ENCODE results near the gene MIF4GD. TPM values are rescaled to one million over a fixed set of nuclear protein-coding genes. Genes with fewer than 3 reads are reported as not detected.

MIF4GD gene
- total and polyA plus RNA-seq, 9 of the 15 experiments (the other 6 are each of a cell fraction or from before 2014, with no cell fraction given) = 11.8 to 63.8 (median 28.1) TPM

DNA sequence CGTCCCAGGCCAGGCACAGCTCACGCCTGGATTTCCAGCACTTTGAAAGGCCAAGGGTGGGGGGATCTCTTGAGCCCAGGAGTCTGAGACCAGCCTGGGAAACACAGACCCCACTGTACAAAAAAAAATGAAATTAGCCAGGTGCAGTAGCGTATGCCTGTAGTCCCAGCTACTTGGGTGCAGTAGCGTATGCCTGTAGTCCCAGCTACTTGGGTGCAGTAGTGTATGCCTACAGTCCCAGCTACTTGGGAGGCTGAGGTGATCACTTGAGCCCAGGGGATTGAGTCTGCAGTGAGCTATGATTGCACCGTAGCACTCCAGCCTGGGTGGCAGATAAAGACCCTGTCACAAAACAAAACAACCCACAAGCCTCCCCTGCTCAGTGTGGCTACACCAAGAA lies 45.2 kb upstream of the MIF4GD start:
- BruUV-seq (replicated peaks) = no TSS peak
- H3K9me1 ChIP-seq (ENCODE audit: control insufficient read depth, insufficient read depth, low read length) = no peaks in the 10 kb centered on the region
- ChIA-PET CTCF (ENCODE audit: low intra/inter-chr PET ratio) (no interaction called here), POLR2A (interaction anchor here (0.5 to 3.6 kb wide), 10 partner anchors 10 to 1021 kb away, joined by 3 to 19 read pairs (median 3); partner anchors contain the start of genes GRB2 and MIF4GD)
- in situ Hi-C loops (cut with MboI) (no loop called here), intact Hi-C loops (cut with micrococcal nuclease) (no loop called here)
- no peak for TF ChIP-seq ZNF57 (CRISPR knock-in tag; IDR thresholded peaks at IDR 0.05)
- TF ChIP-seq, protein P1, sequence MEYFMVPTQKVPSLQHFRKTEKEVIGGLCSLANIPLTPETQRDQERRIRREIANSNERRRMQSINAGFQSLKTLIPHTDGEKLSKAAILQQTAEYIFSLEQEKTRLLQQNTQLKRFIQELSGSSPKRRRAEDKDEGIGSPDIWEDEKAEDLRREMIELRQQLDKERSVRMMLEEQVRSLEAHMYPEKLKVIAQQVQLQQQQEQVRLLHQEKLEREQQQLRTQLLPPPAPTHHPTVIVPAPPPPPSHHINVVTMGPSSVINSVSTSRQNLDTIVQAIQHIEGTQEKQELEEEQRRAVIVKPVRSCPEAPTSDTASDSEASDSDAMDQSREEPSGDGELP (CRISPR knock-in tag; IDR thresholded peaks at IDR 0.05; ENCODE audit: borderline replicate concordance) = peak; percentile 1; the same call in 1 of the 2 replicates
- no peak for DNase-seq (ENCODE audit: extremely low read depth in 1 of 4, low spot score in 3 of 4)
- H3K27me3 ChIP-seq (ENCODE audit: control insufficient read depth in 2 of 2, insufficient read depth in 2 of 2, low read length in 2 of 2) = no peaks in the 10 kb centered on the region
- no peaks in the 10 kb centered on the region for H3K9me3 ChIP-seq (replicated peaks; ENCODE audit: control insufficient read depth, insufficient read depth, low read depth, low read length)
- WGBS (ENCODE audit: insufficient coverage, low coverage, missing lambda C conversion rate) = 58% methylated on average over 5 of the region's 5 CpGs
- no peak overlapping the region for H3K4me3 ChIP-seq
- no peak overlapping the region for H2AFZ ChIP-seq (ENCODE audit: low read depth, low read length)
- peak; percentile 49 for ATAC-seq
- H3K9ac ChIP-seq (ENCODE audit: insufficient read depth in 1 of 2, low read depth in 2 of 2, low read length in 2 of 2) = no peak overlapping the region
- no peaks in the 10 kb centered on the region for H3K79me2 ChIP-seq (ENCODE audit: control insufficient read depth, insufficient read depth, low read length)
- H3K27ac ChIP-seq (ENCODE audit: extremely low read depth, low read depth, low read length) = no peak overlapping the region
- H3K4me1 ChIP-seq (replicated peaks in 1 of 2; ENCODE audit: control insufficient read depth in 2 of 2, insufficient read depth in 2 of 2, low read length in 2 of 2) = peaks cover 0 to 13% of the 10 kb centered on the region in 2 experiments; a peak in 4 of 5 replicates
- no peak for FAIRE-seq
- H4K20me1 ChIP-seq (replicated peaks; ENCODE audit: control insufficient read depth, insufficient read depth, low read length) = no peaks in the 10 kb centered on the region
- no peak overlapping the region for H3K4me2 ChIP-seq (ENCODE audit: insufficient read depth, low read length)
- H3K36me3 ChIP-seq (ENCODE audit: control insufficient read depth, insufficient read depth, low read length) = peaks cover 36% of the 10 kb centered on the region; the same call in 2 of the 3 replicates

DNA sequence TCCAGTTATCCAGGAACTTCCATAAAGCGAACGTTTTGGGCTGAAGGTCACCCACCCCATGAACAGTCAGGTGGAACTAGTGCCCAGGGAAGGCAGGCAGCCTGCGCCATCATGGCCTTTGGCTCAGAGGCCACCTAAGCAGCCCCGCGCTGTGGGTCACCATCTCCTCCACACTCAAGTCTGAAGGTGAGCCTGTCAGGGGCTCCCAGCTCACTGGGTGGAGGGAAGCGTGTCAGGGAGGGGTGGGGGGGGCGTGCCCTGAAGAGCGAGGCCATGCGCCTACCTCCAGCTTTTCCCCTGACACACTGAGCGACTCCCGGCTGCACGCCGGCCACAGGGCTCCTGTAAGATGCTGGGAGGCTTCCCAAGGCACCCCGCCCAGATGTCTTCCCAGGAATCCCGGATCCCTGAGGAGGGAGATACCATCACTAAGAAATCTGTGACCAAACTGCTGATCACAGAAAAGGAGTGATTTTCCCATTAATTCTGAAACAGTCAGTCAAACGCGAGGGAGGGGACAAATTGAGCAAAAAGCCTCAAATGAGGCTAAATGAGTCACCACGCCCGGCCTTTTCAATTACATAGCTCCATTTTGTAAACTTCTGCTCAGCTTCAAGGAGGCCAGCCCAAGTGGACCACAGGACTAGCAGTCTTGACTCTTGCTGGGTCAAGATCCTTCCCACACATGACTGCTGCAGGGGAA lies 44.7 kb upstream of the MIF4GD start:
- H3K36me3 ChIP-seq (ENCODE audit: control insufficient read depth, insufficient read depth, low read length) = peaks cover 31% of the 10 kb centered on the region; the same call in 2 of the 3 replicates
- H3K79me2 ChIP-seq (ENCODE audit: control insufficient read depth, insufficient read depth, low read length) = no peaks in the 10 kb centered on the region
- H3K4me1 ChIP-seq (replicated peaks in 1 of 2; ENCODE audit: control insufficient read depth in 2 of 2, insufficient read depth in 2 of 2, low read length in 2 of 2) = peaks cover 0 to 13% of the 10 kb centered on the region in 2 experiments; a peak in 4 of 5 replicates
- intact Hi-C loops (cut with micrococcal nuclease) = no loop called here
- in situ Hi-C loops (cut with MboI) = no loop called here
- ATAC-seq = no peak; the same call in 2 of the 3 replicates
- DNase-seq (ENCODE audit: extremely low read depth in 1 of 4, low spot score in 3 of 4) = no peak
- no peak overlapping the region for H3K4me2 ChIP-seq (ENCODE audit: insufficient read depth, low read length)
- H2AFZ ChIP-seq (ENCODE audit: low read depth, low read length) = no peak overlapping the region
- no peaks in the 10 kb centered on the region for H3K9me1 ChIP-seq (ENCODE audit: control insufficient read depth, insufficient read depth, low read length)
- H3K9ac ChIP-seq (ENCODE audit: insufficient read depth in 1 of 2, low read depth in 2 of 2, low read length in 2 of 2) = no peak overlapping the region; a peak in 1 of 4 replicates
- peak; percentile 48 for FAIRE-seq
- H3K4me3 ChIP-seq = no peak overlapping the region
- no peaks in the 10 kb centered on the region for H4K20me1 ChIP-seq (replicated peaks; ENCODE audit: control insufficient read depth, insufficient read depth, low read length)
- POLR2A ChIA-PET = interaction anchor here (0.5 to 3.6 kb wide), 8 partner anchors 9 to 1021 kb away, joined by 3 to 19 read pairs (median 3); partner anchors contain the start of gene MIF4GD
- H3K27ac ChIP-seq (ENCODE audit: extremely low read depth, low read depth, low read length) = no peak overlapping the region
- WGBS (ENCODE audit: insufficient coverage, low coverage, missing lambda C conversion rate) = 70% methylated on average over 14 of the region's 19 CpGs
- BruUV-seq (replicated peaks) = no TSS peak
- no peaks in the 10 kb centered on the region for H3K9me3 ChIP-seq (replicated peaks; ENCODE audit: control insufficient read depth, insufficient read depth, low read depth, low read length)
- no peaks in the 10 kb centered on the region for H3K27me3 ChIP-seq (ENCODE audit: control insufficient read depth in 2 of 2, insufficient read depth in 2 of 2, low read length in 2 of 2)
- CTCF ChIA-PET (ENCODE audit: low intra/inter-chr PET ratio) = no interaction called here
- TF ChIP-seq SIN3B (IDR thresholded peaks at IDR 0.05; ENCODE audit: low read depth) (no peak), RBM39 (optimal IDR thresholded peaks at IDR 0.05; ENCODE audit: low read depth, low read length) (no peak), FOSL1 (tag; conservative IDR thresholded peaks at IDR 0.05) (peak; percentile 36; the same call in 1 of the 2 replicates), ZKSCAN8 (CRISPR knock-in tag; IDR thresholded peaks at IDR 0.05) (no peak), SFPQ (IDR thresholded peaks at IDR 0.05; ENCODE audit: low read depth, low read length) (no peak)
- TF ChIP-seq, protein P2, sequence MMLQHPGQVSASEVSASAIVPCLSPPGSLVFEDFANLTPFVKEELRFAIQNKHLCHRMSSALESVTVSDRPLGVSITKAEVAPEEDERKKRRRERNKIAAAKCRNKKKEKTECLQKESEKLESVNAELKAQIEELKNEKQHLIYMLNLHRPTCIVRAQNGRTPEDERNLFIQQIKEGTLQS (IDR thresholded peaks at IDR 0.05) = peak; percentile 24; the same call in 1 of the 2 replicates
- TF ChIP-seq, protein P2 (CRISPR knock-in tag; conservative IDR thresholded peaks at IDR 0.05) = no peak

Data from K562 (cell line).